Stimulated activated CD8-positive, alpha-beta memory T cell treated with anti-CD3 and anti-CD28 coated beads, Interleukin-4, amount 100 ng/mL, for 24 hours (primary cell): Measurements from ENCODE around the gene SLC39A3.

Source experiments
- DNase-seq: peaks from one replicate; pipeline ENCODE4 v3.0.0-alpha.2; 2020; ENCODE audit warnings: low read depth

SLC39A3 gene, protein sequence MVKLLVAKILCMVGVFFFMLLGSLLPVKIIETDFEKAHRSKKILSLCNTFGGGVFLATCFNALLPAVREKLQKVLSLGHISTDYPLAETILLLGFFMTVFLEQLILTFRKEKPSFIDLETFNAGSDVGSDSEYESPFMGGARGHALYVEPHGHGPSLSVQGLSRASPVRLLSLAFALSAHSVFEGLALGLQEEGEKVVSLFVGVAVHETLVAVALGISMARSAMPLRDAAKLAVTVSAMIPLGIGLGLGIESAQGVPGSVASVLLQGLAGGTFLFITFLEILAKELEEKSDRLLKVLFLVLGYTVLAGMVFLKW

DNA sequence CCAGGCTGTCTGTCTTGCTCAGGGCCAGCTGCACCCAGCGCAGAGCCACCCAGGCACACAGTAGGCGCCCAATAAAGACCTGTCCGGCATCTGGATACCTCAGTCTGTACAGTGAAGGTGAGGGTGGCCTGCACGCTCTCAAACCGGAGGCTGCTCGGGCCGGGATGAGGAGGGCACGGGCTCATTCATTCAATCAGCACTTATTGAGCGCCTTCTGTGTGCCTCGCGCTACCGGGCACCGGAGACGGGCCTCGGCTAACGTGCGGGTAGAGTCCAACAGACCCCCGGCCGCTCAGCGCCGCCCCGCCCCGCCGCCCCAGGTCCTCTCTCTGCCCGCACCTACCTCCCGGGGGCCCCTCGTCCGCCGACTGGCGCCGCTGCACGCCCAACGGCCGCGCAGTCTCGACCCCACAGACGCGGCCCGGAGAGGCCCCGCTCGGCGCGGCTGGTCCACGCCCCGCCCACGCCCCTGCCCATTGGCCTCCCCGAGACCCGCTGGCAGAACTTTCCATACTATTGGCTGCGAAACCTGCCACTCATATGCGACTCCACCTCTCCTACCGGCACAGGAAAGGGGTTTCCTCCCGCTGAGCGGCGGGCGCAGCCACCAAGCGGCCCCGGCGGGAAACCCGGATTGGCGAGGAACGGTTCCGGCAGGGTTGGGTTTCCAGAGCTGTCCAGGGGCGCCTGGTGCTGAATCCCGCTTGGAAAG is at the start of gene SLC39A3:
SLC39A3 (minus strand) TSS at position 416 of the 712 bp plus-strand sequence. CDS start 2,760 bp downstream, outside the sequence.
- DNase-seq, result peak; percentile 98

DNA sequence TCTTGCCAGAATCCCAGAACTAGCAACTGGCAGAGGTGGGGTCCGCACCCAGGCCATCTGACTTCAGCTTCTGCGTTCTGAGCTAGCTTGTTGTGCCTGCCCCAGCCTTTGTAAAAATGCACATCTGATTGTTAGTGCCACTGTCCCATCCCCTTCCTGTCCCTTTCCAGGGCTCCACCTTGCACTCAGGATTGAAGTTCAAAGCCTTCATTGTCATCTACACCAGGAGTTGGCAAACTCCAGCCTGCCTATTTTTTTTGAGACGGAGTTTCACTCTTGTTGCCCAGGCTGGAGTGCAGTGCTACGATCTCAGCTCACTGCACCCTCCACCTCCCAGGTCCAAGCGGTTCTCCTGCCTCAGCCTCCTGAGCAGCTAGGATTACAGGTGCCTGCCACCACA is 48.4 kb upstream of the SLC39A3 start:
- DNase-seq, result no peak

DNA sequence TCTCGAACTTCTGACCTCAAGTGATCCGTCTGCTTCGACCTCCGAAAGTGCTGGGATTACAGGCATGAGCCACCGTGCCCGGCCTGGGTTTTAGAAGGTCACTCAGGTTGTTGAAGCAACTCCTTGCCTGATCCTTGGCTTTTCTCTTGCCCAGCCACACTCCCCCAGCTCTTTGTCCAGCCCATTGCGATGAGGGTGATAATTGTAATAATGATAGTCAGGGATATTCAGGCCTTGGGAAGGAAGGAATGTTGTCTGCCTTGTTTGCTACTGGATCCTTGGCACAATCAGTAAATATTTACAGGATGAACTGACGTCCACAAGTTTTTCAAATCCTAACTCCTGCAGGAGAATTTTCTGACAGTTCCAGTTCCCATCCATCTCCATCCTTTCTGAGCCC is 47.3 kb upstream of the SLC39A3 start:
- no peak for DNase-seq

DNA sequence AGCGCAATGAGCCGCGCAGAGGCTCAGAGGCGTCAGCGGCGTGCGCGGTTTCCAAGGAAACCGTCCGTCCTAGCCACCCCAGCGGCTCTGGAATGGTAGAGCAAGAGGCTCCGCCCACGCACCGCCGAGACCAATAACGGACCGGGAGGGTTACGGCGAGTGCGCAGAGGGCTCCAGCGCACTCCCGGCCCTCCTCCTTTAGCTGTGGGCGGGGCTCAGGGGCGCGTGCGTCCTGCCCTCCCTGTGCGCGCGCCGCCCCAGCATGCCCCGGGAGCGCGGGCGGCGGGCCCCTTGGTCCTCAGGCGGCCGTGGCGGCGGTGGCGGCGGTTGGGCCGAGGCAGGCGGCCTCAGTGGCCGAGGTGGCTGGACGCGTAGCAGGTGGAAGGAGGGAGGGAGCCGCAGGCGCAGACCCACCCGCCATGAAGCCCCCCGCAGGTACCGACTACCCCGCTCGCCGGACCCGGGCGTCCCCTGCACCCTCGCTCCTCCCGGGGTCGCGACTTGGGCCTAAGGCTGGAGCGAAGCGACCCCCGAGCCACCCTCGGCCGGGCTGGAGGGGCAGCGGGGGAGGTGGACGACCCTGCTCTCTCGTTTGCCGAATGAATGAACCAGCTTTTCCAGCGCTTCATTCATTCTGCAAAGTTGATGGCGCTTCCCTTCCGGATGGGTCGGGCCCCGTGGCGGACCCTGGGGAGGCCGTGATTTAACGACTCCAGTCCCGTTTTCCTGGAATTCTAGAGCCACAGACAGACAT is 45.6 kb upstream of the SLC39A3 start, which contains the start of gene THOP1:
THOP1 (plus strand) TSS at position 260 of the 754 bp plus-strand sequence; CDS start at position 420, 160 bp downstream.
- peak; percentile 98 for DNase-seq

DNA sequence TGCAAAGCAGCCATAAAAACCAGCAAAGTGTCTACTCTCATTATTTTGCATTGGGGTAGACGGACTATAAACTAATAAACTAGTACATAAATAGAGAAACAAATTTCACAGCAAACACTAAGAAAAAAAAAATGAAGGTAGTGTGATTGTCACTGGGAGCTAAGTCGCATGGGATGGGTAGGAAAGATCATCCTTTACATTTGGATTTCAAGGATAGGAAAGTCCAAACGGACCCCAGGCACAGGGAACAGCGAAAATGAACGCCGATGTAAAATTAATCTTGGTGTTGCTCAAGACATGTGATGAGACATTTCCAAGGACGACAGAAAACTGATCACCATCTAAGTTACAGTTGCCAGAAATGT is 43.9 kb upstream of the SLC39A3 start:
- DNase-seq, result no peak

DNA sequence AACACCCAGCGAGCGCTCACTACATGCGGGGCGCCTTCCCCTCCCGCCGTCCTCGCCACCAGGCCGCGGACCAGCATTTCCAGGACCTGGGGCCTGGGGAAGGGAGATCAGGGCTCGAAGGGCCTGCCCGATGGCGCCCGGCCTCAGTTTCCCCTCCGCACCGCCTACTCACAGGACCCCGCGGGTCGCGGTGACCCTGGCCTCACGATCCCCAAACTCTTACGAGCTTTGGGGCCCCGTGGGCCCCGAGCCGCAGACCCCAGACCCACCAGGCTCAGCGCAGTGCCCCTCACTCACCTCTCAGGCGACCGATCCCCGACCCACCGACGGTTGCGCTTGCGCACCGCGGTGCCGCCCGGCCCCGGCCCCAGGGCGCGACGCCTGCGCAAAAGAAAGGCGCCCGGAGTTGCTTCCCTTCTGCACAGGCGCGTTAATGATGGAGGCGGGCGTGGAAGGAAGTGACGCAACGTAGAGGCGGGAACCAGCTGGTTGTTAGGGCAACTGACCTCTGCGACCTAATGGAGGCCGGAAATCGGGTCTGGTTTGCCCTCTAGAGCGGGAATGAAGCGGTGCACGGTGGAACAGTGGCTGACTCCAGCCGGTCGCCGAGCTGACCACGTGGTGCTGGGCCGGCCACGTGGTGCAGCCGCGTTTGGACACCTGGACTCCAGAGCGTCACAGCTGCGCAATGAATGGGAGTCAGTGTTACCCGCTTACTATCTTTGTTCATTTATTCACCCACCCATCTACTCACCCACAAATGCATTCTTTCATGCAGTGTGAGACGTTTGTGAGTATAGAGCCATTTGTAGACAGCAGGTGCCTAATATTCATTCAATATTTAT is 43.3 kb upstream of the SLC39A3 start, which contains the start of gene SGTA:
SGTA (minus strand) TSS at position 338 of the 845 bp plus-strand sequence. CDS start 14,205 bp downstream, outside the sequence.
- DNase-seq, result peak; percentile 93

DNA sequence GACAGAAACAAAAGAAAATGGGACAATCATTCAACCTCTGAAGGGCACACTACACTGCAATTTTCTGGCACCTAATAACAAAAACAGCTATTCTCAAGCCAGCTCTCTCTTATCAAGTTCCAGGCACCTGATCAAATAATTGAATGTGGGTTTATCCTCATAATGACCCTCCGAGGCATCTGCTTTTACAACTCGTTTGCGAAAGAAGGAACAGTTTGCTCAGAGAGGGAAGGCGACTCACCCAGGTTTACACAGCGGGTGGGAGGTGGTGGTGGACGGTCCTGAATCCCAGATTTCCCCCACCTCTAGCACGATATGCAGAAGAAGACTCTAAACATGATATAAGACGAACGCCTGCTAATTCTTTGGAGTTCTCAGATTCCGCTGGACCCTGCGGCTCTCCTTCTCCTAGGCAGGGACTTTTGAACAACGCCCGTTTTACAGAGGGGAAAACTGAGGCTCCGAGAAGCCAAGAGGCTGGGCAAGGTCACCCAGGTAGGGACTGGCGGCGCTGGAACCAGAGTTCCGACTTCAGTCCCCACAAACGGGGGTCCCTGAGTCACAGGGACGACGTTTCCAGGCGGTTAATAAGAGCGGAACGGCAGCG is 42.6 kb upstream of the SLC39A3 start:
- DNase-seq, result no peak

DNA sequence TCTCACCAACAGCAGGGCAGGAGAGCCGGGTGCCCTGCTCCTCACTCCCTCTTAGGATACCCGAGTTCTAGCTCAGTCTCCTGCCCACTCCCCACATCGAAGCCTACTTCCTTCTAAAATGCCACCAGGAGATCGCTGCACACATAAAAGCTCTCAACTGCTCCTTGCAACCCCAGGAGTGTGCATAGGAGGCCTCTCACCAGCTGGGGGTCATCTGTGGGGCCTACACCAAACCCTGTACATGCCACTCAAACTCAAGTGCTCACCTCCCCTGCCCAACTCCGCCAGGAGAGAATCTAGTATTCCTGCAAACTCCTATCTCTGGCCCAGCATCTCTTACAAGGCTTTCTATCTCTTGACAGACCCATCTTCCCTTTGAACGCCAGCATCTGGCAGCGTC is 40.5 kb upstream of the SLC39A3 start:
- DNase-seq, result no peak

DNA sequence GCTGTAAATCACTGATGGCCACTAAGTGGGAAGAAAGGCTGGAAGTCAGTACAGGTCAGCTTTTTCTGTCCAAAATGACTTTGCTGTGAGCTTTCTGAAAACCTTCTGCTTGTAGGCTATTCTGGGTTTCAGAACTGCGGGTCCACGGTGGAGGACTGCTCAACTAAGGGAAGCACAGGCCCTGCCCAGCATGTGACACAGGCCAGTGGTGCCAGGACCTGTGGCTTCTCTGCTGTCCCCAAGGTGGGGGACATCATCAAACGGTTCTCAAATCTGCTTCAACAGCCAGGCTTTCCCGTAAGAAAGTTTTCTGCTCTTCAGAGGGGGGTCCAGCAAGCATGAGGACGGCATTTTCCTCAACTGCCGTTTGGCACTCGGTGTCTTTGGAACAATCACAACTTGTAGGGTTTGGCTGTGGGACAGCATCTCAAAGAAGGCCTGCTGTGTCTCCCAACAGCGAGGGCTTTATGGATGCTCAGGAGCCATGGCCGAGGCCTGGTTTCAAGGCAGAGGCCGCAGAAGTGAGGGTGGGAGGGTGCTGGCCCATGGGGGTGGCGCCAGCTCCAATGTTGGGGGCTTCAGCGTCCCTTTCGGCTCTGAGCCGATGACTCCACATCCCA is 39.4 kb upstream of the SLC39A3 start:
- no peak for DNase-seq

DNA sequence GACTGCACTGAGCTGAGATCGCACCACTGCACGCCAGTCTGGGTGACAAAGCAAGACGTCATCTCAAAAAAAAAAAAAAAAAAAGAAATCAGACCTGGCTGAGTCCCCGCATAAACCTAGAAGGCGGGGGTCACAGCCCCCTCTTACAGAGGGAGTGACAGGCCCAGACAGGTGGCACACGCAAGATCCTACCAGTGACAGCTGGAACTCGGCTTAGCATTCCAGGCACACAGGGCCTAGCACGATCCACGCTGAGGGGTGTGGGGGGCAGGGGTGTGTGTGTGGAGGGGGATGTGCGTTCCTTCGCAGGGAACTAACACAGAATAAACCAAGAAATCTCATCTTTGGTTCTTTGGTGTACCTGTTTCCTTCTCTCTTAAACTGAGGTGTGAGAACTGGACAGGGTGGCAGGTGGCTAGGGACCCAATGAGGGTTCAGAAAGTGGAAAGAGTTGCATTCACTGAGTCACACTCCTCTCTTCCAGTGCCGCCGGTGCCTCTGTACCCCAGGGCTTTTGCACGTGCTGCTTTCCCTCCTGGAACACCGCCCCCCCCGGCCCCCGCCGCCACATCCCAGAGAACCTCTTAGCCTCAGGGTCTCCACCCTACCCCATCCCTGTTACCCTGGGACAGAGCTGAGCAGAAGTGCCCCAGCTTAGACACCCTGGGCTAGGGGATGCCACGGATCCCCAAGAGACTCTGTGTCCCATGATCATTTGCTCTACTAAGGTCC is 38.3 kb upstream of the SLC39A3 start:
- DNase-seq, result no peak

DNA sequence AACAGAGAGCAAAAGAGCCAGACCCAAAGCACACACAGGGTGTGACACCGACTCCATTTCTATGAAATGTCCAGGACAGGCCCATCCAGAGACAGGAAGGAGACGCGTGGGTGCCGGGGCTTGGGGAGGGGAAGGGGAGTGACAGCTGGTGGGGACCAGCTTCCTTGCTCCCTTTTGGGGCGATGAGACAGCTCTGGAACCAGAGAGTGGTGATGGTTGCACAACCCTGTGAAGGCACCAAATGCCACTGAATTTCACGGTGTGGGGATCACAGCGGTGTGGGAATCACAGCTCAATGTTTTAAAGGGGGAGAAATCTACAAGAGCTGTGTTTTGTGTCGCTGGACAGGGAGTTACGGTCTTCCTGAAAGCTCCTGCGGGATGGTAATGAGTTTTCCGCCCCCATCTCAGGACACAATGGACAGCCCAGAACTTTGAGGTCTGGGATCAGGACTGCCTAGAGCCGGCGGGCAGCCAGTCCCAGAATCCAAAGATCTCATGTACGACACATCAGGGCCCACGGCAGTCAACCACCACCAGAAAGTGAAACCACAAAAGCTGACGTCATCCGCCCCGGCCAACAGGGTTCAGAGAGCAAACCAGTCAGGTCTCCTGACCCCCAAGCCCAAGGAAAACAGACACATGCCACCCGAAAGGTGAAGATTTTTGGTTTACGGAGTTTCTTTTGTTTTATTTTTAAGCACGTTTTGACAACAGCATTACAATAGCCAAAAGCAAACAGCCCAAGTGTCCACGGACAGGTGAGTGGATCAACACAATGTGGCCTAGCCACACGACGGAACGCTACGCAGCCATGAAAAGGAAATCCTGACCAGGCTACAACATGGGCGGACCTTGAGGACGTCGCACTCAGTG is 36.0 kb upstream of the SLC39A3 start:
- DNase-seq, result peak; percentile 68

DNA sequence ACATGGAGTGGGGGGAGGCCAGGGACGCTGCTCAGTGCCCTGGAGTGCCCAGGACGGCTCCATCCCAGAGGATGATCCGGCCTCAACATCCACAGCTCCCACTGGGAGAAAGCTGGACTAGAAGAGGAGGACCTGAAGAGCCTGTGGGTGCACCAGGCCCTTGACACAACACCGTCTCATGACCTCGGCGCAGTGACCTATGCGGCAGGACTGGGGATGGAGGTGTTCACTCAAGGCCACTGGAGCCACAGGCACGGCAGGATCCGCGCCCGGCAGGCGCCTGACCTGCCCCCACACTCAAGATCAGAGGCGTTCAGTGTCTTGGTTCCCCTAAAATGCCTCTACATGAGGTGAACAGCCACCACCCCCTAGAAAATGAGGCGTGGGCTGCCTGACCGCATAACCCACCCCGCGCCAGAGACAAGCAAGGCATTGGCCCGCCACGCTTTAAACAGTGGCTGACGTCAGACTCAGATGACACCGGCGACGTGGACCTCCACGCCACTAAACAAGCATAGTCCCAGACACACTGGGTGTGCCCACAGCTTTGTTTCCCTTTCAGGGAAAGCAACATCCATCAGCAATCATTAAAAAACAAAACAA is 35.2 kb upstream of the SLC39A3 start:
- DNase-seq, result no peak

DNA sequence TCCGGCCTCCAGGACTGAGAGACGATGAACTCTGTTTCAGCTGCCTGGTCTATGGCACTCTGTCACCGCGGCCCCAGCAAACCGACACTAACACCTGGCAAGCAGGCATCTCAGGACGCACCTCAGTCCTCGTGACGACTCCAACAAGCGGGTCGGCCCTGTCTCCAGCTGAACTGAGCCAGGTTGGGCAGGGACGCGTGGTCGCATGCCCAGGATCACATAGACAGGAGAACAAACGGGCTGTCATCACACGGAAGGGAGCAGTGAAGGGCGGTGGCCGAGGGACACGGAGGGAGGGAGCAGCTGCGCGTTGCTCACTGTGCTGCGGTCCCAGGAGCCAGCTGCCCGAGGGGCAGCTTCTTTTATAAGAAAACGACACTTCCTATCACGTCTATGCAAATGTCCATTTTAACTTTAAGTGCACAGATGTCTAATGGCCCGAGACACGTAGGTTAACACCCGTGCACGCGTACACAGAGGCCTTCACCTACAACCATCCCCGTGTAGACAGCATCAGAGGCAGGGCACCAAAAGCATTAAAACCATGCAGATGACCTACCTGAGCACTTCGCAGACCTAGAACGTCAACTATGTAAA is 34.4 kb upstream of the SLC39A3 start:
- no peak for DNase-seq

DNA sequence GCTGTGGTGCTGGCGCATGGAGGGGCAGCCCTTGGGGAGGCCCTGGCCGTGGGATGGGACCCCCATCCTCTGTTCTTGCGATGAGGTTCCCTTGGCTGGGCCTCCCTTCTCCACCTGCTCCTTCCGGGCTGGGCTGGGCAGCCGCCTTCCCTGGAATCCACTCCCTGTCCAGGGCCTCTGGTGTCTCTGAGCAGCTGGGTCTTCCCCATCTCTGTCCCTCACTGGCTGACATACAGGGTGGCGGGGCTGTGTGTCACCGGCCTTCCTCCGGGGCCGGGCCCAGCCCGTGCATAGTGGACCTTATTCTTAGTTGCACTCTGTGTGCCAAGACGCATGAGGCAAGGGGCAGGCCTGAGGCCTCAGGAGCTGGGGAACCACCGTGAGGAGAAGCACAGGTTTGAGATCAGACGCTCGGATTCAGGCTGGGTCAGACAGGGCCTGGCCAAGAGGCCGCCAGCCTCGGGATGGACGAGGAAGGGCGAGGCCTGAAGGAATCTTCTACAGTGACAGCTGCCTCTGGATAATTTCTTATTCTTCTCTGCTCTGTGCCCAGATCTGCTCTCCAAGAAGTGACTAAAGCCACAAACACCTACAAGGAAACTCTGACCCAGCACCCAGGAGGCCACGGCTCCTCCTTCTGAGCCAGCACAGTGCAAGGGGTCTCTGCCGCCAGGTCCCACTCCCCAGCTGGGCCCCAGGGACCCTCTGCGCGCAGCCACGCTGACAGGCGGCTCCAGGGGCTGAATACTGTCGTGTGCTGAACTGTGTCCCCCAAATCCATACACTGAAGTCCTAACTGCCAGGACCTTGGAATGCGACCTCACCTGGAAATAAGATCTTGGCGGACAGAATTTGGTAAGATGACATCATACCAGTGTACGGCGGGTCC is 32.2 kb upstream of the SLC39A3 start:
- DNase-seq, result no peak

DNA sequence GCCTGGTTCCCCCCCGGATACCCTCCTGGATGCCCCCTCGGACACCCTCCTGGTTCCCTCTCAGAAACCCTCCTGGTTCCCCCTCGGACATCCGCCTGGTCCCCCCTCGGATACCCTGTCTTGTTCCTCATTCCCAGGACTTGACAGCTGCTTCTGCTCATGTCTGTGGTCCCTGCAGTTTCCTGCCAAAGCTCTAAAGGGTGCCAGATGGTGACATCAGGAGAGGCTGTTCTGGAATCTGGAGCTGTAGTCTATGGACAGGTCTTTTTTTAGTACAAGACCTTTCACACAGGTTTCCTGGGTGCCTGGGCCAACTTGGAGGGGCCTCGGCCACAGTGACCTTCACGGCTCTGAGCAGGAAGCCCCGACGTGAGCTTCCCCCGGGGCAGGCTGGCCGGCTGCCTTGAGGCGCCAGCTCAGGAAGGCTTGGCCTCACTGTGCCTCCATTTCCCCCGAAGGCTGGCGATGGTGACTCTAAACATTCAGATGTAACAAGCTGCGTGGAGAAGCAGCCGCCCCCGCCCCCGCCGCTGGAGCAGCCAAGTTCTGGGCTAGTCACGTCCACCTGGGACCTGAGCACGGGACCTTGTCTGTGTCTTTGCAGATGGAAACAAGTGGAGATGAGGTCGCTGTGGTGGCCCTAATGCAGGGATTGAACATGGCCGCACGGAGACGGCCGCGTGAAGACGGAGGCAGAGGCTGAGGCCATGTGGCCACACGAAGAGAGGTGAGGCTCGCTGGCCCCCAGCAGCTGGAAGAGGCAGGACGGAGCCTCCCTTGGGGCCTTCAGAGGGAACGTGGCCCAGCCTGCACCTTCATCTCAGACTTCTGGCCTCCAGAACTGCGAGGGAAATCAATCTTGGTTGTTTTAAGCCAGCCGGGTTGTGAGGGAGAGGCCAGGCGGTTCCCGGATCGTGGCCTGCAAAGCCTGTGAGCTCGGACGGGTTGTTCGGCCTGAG is 30.5 kb upstream of the SLC39A3 start:
- DNase-seq, result no peak

DNA sequence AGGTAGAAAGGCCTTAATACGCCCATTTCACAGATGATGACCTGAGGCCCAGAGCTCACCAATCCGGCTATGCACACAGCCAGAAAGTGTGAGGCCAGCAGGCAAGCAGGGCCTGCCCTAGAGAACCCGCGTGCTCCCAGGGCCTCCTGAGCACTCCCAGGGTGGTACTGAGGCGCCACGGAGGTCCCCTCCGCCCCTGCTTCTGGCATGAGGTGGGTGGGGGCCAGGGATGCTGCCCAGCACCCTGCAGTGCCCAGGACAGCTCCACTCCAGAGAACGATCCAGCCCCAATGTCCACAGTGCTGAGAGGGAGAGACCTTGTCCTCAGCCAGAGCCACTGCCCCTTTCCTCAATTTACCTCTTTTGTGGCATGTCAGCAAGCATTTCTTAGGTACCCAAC is 29.4 kb upstream of the SLC39A3 start:
- DNase-seq, result no peak
